SH-SY5Y (cell line): ENCODE data around the gene CD81.

ENCODE experiments used
- GATA2 ChIP-seq: IDR thresholded peaks from 2 replicates; pipeline ENCODE4 v1.6.1; 2011; ENCODE audit warnings: mild to moderate bottlenecking, low read depth, low read length
- GATA3 ChIP-seq: IDR thresholded peaks from 2 replicates; pipeline ENCODE4 v1.6.1; 2011; ENCODE audit warnings: low read depth, mild to moderate bottlenecking, low read length, moderate library complexity

- no peak for TF ChIP-seq GATA2
- TF ChIP-seq GATA3: no peak
These were observed 49.9 kb downstream of the CD81 start for GRCh38 chr11:2426826-2427521.
